ENCODE measurements around the gene TIMM13.

The TIMM13 gene

DNA sequence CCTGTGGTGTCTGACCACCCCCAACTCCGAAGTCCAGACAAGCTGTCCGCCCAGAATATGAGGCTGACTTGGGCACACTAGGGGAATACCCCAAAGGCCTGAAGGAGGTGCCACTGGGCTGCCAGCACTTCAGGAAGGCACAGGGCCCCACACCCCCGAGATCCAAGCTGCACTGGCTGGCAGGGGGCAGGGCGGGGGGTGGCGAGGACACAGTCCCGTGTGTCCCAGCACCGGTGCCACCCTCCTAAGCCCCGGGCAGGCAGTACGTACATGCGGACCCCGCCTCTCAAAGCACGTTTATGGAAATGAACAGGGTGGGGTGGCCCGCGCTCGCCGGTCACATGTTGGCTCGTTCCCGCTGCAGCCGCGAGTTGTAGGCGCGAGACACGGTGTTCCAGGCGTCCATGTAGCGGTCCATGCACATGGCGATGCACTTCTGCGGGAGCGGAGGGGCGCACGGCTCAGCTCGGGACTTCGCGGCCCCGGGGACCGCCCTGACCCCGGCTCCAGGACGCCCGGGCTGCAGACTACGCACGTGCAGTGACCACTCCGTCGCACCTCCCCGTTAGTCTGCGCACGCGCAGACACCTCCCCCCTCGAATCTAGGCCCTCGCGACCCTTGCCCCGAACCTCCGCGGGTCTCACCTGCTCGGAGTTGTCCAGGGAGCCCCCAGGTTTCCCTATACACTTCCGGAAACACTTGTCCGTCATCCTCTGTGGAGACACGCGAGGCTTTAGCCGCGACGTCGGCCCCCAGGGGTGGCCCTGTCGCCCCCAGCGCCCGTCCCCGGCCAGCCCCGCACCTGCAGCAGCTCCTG is 566 bp downstream of the TIMM13 start:
- no peak for DNase-seq (ENCODE audit: extremely low read depth, low read depth)
- TF ChIP-seq, protein P1, sequence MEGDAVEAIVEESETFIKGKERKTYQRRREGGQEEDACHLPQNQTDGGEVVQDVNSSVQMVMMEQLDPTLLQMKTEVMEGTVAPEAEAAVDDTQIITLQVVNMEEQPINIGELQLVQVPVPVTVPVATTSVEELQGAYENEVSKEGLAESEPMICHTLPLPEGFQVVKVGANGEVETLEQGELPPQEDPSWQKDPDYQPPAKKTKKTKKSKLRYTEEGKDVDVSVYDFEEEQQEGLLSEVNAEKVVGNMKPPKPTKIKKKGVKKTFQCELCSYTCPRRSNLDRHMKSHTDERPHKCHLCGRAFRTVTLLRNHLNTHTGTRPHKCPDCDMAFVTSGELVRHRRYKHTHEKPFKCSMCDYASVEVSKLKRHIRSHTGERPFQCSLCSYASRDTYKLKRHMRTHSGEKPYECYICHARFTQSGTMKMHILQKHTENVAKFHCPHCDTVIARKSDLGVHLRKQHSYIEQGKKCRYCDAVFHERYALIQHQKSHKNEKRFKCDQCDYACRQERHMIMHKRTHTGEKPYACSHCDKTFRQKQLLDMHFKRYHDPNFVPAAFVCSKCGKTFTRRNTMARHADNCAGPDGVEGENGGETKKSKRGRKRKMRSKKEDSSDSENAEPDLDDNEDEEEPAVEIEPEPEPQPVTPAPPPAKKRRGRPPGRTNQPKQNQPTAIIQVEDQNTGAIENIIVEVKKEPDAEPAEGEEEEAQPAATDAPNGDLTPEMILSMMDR (IDR thresholded peaks at IDR 0.05; ENCODE audit: low read depth, low read length) = no peak

DNA sequence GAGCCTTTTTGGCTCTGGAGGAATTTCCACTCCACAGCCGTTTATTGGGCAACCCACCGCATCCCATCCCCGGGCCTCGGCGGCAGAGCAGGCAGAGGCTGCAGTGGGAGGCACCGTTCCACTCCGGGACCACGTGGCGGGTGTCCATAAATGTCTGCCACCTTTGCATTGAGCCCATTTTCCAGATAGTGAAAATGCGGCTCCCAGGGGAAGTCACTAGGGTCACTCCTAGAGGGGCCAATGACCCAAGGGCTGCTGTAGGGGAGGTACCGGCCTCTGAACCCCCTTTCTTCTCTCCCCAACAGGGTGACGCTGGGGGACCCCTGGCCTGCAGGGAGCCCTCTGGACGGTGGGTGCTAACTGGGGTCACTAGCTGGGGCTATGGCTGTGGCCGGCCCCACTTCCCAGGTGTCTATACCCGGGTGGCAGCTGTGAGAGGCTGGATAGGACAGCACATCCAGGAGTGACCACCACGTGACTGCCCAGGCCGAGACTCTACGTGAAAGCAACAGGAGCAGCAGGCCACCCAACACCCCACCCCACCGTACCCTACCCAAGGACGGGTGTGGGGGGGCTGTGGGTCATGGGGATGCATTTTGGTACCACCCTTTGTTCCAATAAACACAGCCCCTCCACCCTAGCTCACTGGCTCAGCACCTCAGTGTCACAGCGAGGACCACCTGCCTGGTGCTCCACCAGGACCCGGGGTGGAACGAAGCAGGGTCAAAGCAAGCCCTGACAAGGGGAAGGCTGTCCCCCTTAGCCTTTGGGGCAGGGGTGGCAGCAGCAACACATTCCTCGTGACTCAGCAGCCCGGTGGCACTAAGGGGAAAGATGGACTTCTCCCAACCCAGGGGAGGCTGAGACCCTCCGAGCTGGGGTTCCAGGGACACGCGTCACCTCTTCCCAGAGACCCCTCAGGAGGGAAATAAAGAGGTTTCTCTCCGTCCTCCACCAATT is 1.5 kb downstream of the TIMM13 start:
- TF ChIP-seq, protein P1 (IDR thresholded peaks at IDR 0.05; ENCODE audit: low read depth, low read length) = no peak
- no peak for DNase-seq (ENCODE audit: extremely low read depth, low read depth)

GRCh38 chr19:2424686-2425621 is 2.4 kb downstream of the TIMM13 start:
- TF ChIP-seq, protein P1 (IDR thresholded peaks at IDR 0.05; ENCODE audit: low read depth, low read length) = peak; percentile 47
- peak; percentile 34 for DNase-seq (ENCODE audit: extremely low read depth, low read depth)

DNA sequence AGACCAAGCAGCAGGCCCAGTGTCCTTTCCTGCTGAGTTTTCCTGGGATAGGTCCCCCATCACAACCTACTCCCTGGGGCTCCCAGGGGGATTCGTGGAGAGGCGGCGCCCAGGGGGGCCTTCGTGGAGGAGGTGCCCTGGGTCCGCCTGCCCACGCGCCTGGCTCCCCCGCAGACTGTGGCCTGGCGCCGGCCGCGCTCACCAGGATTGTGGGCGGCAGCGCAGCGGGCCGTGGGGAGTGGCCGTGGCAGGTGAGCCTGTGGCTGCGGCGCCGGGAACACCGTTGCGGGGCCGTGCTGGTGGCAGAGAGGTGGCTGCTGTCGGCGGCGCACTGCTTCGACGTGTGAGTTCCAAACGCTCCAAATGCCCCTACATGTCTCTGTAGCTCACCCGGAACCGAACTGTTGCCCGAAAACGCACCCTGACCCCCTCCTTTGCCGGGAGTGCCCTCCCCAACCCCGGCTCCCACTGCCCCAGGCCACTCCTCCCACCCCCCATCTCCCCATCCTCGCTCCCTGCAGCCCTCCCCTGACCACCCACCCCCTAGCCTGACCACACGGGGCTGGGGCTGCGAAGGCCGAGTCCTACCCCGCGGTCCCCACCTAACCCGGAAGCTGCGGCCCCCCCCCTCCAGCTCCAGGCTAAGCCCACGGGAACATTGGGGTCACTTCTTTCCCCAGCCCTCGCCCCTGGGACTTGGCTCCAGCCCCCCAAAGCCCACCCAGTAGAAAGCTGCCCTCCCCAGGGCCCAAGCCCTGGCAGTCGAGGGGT is 3.3 kb downstream of the TIMM13 start:
- TF ChIP-seq, protein P1 (IDR thresholded peaks at IDR 0.05; ENCODE audit: low read depth, low read length) = no peak
- no peak for DNase-seq (ENCODE audit: extremely low read depth, low read depth)

- TF ChIP-seq, protein P1 (IDR thresholded peaks at IDR 0.05; ENCODE audit: low read depth, low read length) = no peak
- DNase-seq (ENCODE audit: extremely low read depth, low read depth) = no peak
Measured at GRCh38 chr19:2423071-2423914, 4.1 kb downstream of the TIMM13 start.

All from AG09319 (cell line).